Stimulated activated CD4-positive, alpha-beta T cell treated with anti-CD3 and anti-CD28 coated beads, Interleukin-2, amount 100 ng/mL, for 24 hours (primary cell): Measurements from ENCODE around the gene MAU2.
"Not testable (repeated sequence)": the region's sequence is repeated elsewhere in the genome, so short reads cannot be mapped to it uniquely, and the experiment has no call there.

Source experiments
- DNase-seq, 2 donors: peaks; one replicate each; pipeline ENCODE4 v3.0.0-alpha.2; 2020

MAU2 gene

DNA sequence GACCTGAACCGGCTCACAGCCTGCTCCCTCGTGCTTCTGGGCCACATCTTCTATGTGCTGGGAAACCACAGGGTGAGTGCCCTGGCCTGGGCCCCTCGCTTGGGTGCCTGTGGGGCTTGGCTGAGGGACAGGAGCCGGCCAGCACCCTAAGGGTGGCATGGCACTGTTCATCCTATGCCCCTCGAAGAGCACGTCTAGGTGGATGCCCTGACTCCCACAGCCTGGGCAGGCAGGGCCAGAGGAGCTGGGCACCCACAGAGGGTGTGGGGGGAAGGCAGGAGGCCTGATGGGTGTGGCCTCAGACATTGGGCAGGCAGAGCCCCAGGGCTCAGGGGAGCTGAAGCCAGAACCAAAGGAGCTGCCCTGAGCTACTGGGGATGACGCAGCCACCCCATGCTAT lies 28.7 kb downstream of the MAU2 start:
- no peak for DNase-seq

DNA sequence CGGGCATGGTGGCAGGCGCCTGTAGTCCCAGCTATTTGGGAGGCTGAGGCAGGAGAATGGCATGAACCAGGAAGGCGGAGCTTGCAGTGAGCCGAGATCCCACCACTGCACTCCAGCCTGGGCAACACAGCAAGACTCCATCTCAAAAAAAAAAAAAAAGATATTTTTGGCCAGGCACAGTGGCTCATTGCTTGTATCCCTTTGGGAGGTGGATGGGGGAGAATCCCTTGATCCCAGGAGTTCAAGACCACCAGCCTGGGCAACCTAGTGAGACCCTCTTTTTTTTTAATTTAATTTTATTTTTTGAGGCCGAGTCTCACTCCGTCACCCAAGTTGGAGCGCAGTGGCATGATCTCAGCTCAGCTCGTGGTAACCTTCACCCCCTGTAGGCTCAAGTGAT lies 30.1 kb downstream of the MAU2 start:
- DNase-seq, result not testable (repeated sequence)

DNA sequence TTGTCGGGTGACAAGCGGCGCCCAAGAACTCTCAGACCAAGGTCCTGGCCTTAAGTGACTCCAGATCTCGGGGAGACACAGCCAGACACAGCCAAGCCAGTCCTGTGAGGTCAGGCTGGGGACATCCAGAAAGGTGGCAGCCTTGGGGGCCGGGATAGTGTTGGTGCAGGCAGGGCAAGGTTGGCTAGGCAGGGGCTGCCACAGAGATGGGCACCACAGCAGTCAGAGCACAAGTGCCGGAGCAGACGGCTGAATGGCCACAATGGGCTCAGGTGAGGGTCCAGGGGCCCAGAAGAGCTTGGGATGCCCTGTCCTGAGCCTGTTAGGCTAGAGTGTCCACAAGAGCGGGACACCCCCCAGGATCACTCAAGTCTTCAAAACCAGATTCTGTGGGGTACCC lies 32.2 kb downstream of the MAU2 start:
- DNase-seq, result no peak

DNA sequence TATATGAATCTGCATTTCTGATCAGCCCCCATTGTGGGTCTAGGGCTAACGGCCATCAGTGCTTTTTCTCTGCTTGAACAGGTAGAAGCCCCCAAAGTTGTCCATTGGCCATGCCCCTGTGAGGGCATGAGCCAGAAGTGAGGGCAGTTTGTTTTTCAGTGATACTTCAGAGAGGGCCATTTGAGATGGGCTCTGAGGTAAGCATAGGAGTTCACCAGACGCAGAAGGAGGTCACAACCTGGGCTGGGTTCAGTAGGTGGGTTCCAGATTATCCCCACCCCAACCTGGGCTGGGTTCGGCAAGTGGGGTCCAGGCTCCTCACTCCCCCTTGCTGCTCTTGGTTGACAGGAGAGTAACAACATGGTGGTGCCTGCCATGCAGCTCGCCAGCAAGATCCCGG lies 33.4 kb downstream of the MAU2 start:
- no peak for DNase-seq

DNA sequence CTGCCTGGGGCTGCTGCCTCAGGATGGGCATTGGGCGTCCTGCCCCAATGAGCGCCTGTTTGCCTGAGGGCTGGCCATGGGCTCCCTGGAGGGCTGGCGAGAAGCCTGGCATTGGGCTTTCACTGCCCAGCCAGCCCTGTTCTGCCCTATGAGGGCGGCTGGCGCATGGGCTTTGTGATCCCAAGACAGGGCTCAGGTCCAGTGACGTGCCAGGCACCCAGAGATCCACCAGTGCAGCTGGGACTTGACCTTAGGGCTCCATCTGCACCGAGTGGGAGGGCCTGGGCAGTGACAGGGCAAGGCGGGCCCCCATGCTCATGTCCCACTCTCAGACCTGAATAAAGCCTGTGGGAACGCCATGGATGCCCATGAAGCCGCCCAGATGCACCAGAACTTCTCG lies 34.3 kb downstream of the MAU2 start:
- DNase-seq, result no peak

DNA sequence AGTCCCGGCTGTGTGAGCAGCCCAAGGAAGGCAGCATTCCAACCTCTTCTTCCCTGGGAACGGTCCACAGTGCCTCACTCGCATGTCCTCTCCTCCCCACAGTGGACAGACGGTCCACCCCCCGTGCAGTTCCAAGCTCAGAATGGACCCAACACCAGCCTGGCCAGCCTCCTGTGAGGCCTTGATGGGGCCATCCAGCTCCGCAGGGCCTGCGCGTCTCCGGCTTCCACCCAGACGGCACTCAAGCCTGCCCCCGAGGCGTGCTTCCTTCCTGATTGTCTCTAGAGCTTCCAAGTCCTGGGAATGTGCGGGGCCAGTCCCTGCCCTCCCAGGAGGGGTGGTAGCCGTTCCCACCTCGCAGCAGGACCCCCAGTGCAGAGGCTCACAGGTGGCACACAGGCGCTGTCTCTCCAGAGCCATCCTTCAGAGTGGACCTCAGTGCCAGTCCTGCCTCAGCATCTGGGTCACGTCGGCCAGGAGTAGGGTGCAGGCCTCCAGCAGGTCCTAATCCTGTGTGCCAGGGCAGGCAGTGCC lies 35.0 kb downstream of the MAU2 start:
- DNase-seq, result no peak

DNA sequence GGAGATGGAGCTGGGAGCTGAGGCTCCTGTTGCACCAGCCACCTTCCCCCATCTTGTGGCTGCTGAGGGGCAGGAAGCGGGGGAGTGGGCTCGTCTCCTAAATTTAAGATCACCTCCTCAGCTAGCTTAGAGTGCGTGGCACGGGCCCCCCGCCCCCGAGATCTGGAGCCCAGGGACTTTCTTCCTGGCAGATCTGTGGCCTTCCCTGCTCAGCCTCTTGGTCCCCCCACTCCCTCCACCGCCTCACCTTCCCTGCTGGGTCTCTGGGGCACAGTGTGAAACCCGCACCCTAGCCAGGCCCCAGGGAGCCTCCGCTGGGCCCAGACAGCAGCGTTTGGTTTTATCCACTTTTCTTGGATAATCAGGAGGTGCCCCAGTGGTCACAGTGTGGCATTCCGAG lies 35.9 kb downstream of the MAU2 start:
- DNase-seq, result no peak

DNA sequence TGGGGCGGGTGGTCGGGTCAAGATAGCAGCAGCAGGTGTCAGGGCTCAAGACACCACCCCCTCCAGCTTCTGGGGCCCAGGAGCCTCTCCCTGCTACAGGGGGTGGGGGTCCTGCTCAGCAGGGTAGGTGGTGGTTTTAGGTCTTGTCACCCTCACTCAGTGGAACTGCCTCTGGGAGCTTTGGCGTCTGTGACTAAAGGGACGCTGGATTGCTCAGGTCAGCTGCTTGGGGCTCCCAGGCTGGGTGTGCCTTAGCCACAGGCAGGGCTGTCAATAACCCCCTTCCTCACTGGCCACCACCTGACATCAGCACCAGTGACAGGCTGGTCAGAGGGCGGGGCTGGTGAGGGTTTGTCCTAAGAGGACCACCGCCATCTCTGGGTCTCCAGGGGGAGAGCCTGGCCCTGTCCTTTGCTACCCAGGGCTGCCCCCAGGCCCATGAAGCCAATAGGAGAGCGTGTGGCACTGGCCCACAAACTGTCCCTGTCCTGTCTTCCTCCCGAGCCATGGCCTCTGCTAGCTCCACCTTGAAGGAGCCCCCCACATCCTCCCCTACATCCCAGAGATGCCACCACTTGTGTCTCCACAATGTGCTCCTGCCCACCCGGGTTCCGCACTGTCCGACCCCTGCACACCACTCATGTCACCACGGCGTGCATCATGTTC lies 36.4 kb downstream of the MAU2 start:
- no peak for DNase-seq

DNA sequence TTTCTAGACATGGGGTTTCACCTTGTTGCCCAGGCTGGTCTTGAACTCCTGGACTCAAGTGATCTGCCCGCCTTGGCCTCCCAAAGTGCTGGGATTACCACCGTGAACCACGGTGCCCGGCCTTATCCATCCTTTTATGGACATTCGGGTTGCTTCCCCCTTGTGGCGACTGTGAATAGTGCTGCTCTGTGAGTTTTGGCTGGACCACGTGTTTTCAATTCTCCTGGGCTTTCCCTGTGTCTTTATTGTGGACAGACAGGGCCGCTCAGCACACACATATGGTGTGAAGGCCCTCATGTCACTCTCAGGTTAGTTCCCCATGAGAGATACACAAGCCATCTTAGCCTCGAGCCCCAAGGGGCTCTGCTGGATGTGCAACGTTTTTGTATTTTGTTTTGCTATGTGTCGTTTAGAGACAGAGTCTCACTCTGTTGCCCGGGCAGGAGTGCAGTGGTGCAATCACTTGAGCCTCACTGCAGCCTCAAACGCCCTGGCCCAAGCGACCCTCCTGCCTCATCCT lies 40.5 kb downstream of the MAU2 start:
- peak; percentile 78 to 81 for DNase-seq

DNA sequence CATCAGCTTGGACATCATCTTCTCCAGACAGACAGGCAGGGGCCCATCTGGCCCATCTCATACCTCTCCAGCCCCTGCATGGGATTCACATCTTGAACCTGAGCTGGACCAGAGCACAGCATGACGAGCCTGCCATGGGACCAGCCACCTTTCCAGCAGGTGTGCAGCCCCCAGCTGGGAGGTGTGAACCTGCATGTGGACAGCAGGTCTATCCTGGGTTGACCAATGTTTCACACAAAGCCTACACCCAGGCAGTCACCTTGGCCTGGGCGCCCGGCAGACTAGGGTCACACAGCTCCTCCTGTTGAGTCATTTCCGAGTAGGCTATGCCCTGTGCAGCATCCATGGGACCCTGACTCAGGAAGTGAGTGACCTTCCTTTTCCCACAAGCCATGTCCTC lies 41.4 kb downstream of the MAU2 start:
- no peak for DNase-seq

DNA sequence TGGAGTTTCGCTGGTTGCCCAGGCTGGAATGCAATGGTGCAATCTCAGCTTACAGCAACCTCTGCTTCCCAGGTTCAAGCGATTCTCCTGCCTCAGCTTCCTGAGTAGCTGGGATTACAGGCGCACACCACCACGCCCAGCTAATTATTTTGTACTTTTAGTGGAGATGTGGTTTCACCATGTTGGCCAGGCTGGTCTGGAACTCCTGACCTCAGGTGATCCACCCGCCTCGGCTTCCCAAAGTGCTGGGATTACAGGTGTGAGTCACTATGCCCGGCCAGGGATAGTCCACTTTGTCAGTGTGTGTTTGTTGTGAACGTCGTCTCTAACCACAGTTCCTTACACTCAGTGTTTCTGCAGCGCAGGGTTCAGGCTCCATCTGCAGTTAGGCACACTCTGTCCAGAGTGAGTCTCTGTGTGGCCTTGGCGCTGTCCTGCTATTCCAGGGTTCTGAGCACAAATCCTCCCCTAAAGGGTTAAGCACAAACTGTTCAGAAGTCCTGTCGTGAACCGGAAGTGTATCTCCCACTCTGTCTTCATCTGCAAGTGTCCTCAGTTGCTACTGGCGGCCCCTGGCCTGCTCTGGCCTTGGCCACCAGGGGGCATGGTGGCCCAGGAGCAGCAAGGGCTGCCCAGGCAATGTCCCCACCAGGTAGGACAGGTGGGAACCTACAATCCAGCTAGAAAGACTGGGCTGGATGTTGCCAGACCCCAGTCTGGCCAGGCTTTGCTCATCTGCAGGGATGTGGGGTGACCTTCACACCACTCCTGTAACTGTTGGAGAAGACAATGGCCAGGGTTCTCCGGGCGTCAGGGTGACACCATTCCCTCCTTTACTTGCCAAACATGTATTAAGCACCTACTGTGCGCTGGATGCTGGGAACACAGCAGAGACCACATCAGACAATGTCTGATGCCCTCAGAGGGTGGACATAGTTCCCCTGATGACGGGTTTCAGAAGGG lies 46.1 kb downstream of the MAU2 start:
- peak; percentile 73 to 77 for DNase-seq

DNA sequence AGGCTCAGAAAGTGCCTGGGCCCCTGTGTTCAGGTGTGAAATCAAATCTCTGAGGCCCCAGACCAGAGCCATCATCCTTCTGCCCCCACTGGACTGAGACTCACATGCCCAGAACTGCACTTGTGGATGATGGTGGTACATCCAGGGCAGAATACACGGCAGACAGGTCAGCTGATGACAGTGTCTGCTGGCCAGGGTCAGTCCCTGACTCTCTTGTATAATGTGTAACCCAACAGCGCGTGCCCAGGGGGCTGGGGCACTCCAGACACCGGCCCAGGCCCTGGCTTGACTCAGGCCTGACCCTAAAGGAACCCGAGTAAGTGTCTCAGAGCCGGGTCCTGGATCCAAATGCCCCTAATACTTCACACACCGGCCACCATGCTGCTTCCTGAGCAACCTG lies 47.5 kb downstream of the MAU2 start:
- no peak for DNase-seq

DNA sequence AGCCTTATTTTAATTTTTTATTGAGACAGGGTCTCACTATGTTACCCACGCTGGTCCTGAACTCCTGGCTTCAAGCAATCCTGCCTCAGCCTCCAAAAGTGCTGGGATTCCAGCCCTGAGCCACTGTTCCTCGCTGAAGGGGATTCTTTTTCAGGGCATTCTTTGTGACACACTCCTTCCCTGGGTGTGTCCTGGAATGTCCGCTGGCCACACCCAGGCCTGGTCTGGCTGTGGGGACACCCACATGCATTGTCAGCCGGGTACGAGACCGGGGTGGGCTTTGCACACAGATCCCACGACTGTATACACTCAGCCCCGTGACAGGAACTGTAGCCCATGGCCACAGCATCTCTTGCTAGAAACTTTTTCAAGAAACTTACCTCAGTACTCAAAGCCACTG lies 50.4 kb downstream of the MAU2 start:
- DNase-seq, result no peak

DNA sequence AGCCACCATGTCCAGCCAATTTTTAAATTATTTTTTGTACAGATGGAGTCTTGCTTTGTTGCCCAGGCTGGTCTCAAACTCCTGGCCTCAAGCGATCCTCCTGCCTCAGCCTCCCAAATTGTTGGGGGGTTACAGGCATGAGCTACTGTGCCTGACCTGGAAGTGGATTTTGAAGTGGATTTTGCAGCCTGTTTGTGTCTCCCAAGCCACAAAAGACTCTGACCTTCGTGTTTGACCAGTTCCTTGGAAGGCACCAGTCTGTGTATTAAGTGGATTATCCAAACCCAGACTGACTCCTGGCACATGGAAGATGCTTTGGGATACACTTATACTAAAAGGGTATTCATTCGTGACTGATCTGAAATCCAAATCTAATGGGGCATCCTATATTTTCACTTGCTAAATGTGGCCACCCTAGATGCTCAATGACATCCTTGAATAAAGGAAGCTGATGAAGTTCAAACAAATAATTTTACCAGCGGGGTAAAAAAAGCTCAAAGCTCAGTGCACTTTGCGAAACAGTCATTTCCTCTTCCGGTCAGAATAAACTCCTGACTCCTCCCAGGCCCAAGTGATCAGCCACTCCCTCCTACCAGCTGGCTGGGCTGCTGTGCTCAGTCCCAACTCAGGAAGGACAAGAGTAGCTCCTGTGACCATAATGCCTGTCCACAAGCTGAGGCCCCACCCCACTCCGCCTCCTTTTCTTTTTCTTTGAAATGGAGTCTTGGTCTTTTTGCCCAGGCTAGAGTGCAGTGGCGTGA lies 52.2 kb downstream of the MAU2 start:
- peak; percentile 29 to 47 for DNase-seq

DNA sequence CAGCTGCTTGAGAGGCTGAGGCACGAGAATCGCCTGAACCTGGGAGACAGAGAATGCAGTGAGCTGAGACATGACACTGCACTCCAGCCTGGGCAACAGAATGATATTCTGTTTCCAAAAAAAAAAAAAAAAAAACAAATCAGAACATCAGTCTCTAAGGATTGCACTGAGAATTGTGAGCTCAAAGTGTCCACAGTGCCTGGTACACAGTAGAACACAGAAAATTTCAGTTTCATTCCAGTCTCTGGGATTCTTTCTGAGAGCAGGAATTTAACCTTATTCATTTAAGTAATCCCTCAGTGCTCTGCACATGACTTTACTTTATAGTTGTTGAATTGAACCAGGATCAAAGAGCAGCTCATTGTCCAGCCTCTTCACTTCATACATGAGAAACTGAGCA lies 58.9 kb downstream of the MAU2 start:
- DNase-seq, result no peak

DNA sequence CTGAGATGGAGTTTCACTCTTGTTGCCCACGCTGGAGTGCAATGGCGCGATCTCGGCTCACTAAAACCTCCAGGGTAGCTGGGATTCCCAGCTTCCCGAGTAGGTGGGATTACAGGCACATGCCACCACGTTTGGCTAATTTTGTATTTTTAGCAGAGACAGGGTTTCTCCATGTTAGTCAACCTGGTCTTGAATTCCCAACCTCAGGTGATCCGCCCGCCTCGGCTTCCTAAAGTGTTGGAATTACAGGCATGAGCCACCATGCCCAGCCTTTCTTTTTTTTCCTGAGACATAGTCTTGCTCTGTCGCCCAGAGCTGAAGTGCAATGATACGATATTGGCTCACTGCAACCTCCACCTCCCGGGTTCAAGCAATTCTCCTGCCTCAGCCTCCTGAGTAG lies 59.7 kb downstream of the MAU2 start:
- DNase-seq, result not testable (repeated sequence)

DNA sequence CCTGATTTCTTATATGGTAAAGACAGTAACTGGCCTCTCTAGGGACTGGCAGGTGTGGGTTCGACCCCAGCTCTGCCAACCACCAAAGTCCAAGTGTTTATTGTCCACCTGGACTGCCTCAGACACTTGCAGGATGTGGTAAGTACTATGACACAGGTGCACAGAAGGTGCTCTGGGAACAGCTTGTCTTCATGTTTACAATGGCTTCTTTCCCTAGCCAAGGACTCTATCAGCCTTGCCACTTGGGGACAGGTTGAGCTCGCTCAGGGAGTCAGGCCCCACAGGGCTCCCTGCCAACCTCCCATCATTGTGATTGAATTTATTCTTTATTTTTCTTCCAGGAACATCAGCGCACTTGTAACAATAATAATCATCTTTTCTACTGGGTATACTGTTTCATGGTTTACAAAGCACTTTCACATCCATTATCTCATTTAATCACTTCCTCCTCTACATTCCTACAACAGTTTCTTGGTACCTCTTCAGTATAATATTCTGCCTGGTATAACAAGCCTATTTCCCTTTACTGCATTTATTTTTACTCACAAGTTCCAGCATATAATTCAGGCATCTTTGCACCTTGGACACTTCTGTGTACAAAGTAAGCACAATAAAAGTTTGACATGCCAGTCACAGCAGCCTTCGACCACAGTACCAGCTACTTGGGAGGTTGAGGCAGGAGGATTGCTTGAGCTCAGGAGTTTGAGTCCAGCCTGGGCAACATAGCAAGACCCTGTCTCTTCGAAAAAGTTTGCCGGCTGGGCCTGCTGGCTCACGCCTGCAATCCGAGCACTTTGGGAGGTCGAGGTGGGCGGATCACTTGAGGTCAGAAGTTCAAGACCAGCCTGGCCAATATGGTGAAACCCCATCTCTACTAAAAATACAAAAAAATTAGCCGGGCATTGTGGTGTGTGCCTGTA lies 60.6 kb downstream of the MAU2 start:
- no peak for DNase-seq

DNA sequence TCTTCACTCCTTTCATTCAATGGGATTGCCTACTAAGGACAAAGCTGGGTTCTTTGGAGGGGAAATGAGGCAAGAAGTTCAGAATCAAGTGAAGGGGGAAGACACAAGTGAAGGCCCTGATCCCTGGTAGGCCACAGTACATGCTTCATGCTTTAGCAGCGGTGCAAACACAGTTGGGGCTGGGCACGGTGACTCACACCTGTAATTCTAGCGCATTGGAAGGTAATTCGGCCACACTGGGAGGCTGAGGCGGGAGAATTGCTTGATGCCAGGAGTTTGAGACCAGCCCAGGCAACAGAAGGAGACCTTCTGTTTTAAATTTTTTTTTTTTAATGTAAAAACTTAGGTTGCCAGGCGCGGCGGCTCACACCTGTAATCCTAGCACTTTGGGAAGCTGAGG lies 61.5 kb downstream of the MAU2 start:
- no peak for DNase-seq

DNA sequence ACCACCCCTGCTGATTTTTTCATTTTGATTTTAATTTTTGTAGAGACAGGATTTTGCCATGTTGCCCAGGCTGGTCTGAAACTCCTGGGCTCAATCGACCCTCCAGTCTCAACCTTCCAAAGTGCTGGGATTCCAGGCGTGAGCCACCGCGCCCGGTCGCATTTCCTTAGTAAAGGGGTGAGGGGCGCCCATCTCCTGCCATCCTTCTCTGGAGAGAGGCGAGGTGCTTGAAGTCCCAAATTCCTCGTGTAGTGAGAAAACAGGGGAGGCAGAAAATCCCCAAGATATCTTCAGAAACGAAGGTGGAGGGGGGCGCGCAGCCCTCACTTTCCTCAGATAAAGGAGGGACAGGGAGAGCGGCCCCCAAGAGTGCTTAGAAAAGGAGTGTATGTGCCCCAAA lies 63.9 kb downstream of the MAU2 start:
- no peak for DNase-seq

DNA sequence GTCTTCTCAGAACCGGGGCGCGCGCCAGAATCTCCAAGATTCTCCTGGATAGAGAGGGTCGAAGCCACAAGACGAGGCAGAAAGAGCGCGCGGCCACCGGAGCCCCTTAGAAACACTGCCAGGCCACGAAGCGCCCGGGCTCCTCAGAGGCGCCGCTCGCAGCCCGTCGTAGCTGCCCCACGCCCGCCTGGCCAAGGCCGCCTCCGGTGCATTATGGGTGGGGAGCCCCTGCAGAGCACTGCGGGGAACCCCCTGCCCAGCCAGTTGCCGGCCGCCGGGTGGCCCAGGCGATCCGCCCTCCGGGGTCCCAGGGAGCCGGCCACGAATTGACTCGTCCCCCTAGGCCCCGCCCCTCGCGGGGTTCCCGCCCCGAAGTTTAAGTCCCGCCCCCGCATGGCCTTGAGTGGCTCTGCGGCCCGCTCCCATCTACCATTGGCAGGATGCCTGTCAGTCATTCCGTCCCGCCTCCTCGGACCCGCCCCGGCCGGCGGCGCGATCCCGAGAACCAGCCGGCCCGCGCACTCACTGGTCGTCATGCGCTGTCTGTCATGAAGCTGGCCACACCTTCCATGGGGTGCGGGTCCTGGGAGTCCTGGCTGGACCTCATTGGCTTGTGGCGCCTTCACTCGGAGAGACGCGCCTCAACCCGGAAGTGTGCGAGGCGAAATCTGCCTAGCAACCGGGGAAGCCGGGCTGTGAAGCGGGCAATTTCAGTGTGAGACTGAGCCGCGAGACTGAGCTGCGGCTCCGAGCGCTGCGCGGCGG lies 64.7 kb downstream of the MAU2 start:
- DNase-seq, result peak; percentile 100
